CD4-positive, alpha-beta T cell treated with Interleukin-10 for 1 hour (primary cell): ENCODE data around the gene KLHL1.
"Not testable (repeated sequence)": the region's sequence is repeated elsewhere in the genome, so short reads cannot be mapped to it uniquely, and the experiment has no call there.

Experiments used
- DNase-seq: peaks from one replicate; pipeline ENCODE4 v3.0.0-alpha.2; 2020

The KLHL1 gene

GRCh38 chr13:70108356-70109105 lies at the start of gene KLHL1:
KLHL1 (minus strand) TSS chr13:70108452; CDS start chr13:70107699, 753 bp downstream.
- DNase-seq, result no peak

- DNase-seq, result not testable (repeated sequence)
Measured at GRCh38 chr13:70142658-70143057, 34.4 kb upstream of the KLHL1 start.

- no peak for DNase-seq
Measured at GRCh38 chr13:70128098-70128497, 19.8 kb upstream of the KLHL1 start.

- DNase-seq, result no peak
Measured at GRCh38 chr13:70125693-70126092, 17.4 kb upstream of the KLHL1 start.

GRCh38 chr13:70117338-70117905 lies 9.2 kb upstream of the KLHL1 start:
- DNase-seq, result no peak

GRCh38 chr13:70107498-70108281 lies 562 bp downstream of the KLHL1 start, which contains the start of gene ATXN8OS:
ATXN8OS (plus strand) TSS chr13:70107826.
- no peak for DNase-seq

GRCh38 chr13:70107125-70107497 lies 1.1 kb downstream of the KLHL1 start:
- no peak for DNase-seq

GRCh38 chr13:70104481-70104880 lies 3.8 kb downstream of the KLHL1 start:
- DNase-seq, result no peak

- DNase-seq, result no peak
Measured at GRCh38 chr13:70098669-70099068, 9.6 kb downstream of the KLHL1 start.

GRCh38 chr13:70090036-70090723 lies 18.1 kb downstream of the KLHL1 start:
- no peak for DNase-seq

GRCh38 chr13:70088926-70089325 lies 19.3 kb downstream of the KLHL1 start:
- no peak for DNase-seq

GRCh38 chr13:70087247-70087646 lies 21.0 kb downstream of the KLHL1 start:
- no peak for DNase-seq

GRCh38 chr13:70080012-70080411 lies 28.2 kb downstream of the KLHL1 start:
- DNase-seq, result no peak

GRCh38 chr13:70054572-70054971 lies 53.7 kb downstream of the KLHL1 start:
- DNase-seq, result no peak

- no peak for DNase-seq
Measured at GRCh38 chr13:70051531-70051930, 56.7 kb downstream of the KLHL1 start.

- DNase-seq, result no peak
Measured at GRCh38 chr13:70043685-70044084, 64.6 kb downstream of the KLHL1 start.

GRCh38 chr13:70042193-70042592 lies 66.1 kb downstream of the KLHL1 start:
- no peak for DNase-seq

GRCh38 chr13:70034286-70034685 lies 74.0 kb downstream of the KLHL1 start:
- DNase-seq, result no peak

GRCh38 chr13:70027551-70027950 lies 80.7 kb downstream of the KLHL1 start:
- no peak for DNase-seq

GRCh38 chr13:70023516-70023915 lies 84.7 kb downstream of the KLHL1 start:
- no peak for DNase-seq

- no peak for DNase-seq
Measured at GRCh38 chr13:70022646-70023045, 85.6 kb downstream of the KLHL1 start.

- no peak for DNase-seq
Measured at GRCh38 chr13:70016116-70016515, 92.1 kb downstream of the KLHL1 start.

GRCh38 chr13:70014337-70014736 lies 93.9 kb downstream of the KLHL1 start:
- no peak for DNase-seq
